Superior temporal gyrus (tissue), 1 donor: Measurements from ENCODE around the gene ADAMTS17.
A peak's percentile ranks its signal among the peaks of the same experiment; 100 is the strongest.
"Not testable (repeated sequence)": the region's sequence is repeated elsewhere in the genome, so short reads cannot be mapped to it uniquely, and the experiment has no call there.

Source experiments
- DNase-seq: peaks from one replicate; pipeline ENCODE4 v3.0.0-alpha.2; 2016; ENCODE audit errors: extremely low spot score

The ADAMTS17 gene

GRCh38 chr15:99954361-99955180 lies 387.2 kb downstream of the ADAMTS17 start:
- no peak for DNase-seq

- DNase-seq, result no peak
These were observed 387.9 kb downstream of the ADAMTS17 start for GRCh38 chr15:99953886-99954285.

- no peak for DNase-seq
These were observed 390.3 kb downstream of the ADAMTS17 start for GRCh38 chr15:99951511-99951910.

- no peak for DNase-seq
These were observed 397.6 kb downstream of the ADAMTS17 start for GRCh38 chr15:99944131-99944530.

GRCh38 chr15:99943466-99943865 lies 398.3 kb downstream of the ADAMTS17 start:
- no peak for DNase-seq

GRCh38 chr15:99932676-99933402 lies 408.9 kb downstream of the ADAMTS17 start:
- DNase-seq, result no peak

GRCh38 chr15:99931703-99932603 lies 409.8 kb downstream of the ADAMTS17 start:
- no peak for DNase-seq

GRCh38 chr15:99930696-99931095 lies 411.1 kb downstream of the ADAMTS17 start:
- no peak for DNase-seq

GRCh38 chr15:99929266-99929665 lies 412.5 kb downstream of the ADAMTS17 start:
- no peak for DNase-seq

GRCh38 chr15:99928429-99928981 lies 413.3 kb downstream of the ADAMTS17 start:
- DNase-seq, result peak; percentile 74

GRCh38 chr15:99926532-99926931 lies 415.2 kb downstream of the ADAMTS17 start:
- DNase-seq, result not testable (repeated sequence)

- DNase-seq, result peak; percentile 35
These were observed 415.9 kb downstream of the ADAMTS17 start for GRCh38 chr15:99925661-99926461.

GRCh38 chr15:99923711-99924110 lies 418.1 kb downstream of the ADAMTS17 start:
- no peak for DNase-seq
